Measurements from ENCODE around the gene UPK3BL1.
"Not testable (repeated sequence)": the region's sequence is repeated elsewhere in the genome, so short reads cannot be mapped to it uniquely, and the experiment has no call there.

DNA sequence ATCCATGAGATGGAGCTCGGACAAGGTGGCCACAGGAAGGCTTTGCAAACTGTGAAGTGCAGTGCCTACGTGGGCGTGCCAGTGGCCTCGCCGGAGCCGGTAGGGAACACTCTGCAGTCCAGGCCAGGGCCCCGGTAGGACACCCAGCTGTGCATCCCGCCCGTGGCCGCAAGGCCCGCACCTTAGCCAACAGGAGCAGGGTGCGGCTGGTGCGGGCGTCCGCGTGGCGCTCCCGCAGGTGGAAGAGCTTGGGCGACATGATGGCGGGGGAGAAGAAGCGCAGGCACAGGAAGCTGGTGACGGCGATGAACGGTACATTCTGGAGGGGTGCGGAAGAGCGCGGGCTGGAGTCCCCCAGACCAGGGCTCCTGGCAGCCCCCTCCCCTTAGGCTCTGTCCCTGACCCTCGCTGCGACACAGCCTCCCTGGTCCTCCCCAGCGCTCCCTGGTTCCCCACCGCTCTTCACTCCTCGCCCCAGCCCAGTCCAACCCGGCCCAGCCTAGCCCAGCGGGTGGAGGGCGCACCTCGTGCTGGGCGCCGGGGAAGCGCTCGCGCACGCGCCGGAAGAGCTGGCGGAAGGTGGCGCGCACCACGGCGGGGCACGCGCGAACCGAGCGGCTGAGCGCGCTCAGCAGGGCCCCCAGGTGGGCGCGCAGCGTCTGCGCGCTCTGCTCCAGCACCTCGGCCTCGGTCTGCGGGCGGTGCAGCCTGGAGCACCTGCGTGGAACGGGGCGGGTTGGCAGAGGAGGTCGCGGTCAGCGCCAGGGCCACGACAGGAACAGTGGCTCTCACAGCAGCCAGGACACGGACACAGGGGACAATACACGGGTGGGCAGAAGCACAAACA, 47.1 kb upstream of the UPK3BL1 start:
- TF ChIP-seq, protein P1, sequence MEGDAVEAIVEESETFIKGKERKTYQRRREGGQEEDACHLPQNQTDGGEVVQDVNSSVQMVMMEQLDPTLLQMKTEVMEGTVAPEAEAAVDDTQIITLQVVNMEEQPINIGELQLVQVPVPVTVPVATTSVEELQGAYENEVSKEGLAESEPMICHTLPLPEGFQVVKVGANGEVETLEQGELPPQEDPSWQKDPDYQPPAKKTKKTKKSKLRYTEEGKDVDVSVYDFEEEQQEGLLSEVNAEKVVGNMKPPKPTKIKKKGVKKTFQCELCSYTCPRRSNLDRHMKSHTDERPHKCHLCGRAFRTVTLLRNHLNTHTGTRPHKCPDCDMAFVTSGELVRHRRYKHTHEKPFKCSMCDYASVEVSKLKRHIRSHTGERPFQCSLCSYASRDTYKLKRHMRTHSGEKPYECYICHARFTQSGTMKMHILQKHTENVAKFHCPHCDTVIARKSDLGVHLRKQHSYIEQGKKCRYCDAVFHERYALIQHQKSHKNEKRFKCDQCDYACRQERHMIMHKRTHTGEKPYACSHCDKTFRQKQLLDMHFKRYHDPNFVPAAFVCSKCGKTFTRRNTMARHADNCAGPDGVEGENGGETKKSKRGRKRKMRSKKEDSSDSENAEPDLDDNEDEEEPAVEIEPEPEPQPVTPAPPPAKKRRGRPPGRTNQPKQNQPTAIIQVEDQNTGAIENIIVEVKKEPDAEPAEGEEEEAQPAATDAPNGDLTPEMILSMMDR (IDR thresholded peaks at IDR 0.05; ENCODE audit: insufficient read depth, low read length): not testable (repeated sequence)
- not testable (repeated sequence) for TF ChIP-seq POLR2AphosphoS5 (IDR thresholded peaks at IDR 0.05; ENCODE audit: low read depth)
